ENCODE measurements around the gene DHX58.
A peak's percentile ranks its signal among the peaks of the same experiment; 100 is the strongest.

Gene DHX58

GRCh38 chr17:42103221-42103954, 9.1 kb downstream of the DHX58 start:
- no peaks in the 10 kb centered on the region for H3K9me3 ChIP-seq (ENCODE audit: control insufficient read depth, insufficient read depth, low read length)
- H3K27me3 ChIP-seq (ENCODE audit: control insufficient read depth, insufficient read depth, low read length): peaks cover 4% of the 10 kb centered on the region
- H3K36me3 ChIP-seq (ENCODE audit: control insufficient read depth, insufficient read depth, low read length): no peaks in the 10 kb centered on the region
- H3K4me3 ChIP-seq (ENCODE audit: low read depth, low read length): no peak overlapping the region
- peaks cover 4% of the 10 kb centered on the region for H3K4me1 ChIP-seq (ENCODE audit: control insufficient read depth, insufficient read depth, low read length)
- no peak overlapping the region for H3K9ac ChIP-seq (ENCODE audit: low read depth, low read length)

- H3K4me3 ChIP-seq (ENCODE audit: low read depth, low read length): no peak overlapping the region
- H3K27me3 ChIP-seq (ENCODE audit: control insufficient read depth, insufficient read depth, low read length): peaks cover 19% of the 10 kb centered on the region
- no peaks in the 10 kb centered on the region for H3K9me3 ChIP-seq (ENCODE audit: control insufficient read depth, insufficient read depth, low read length)
- H3K36me3 ChIP-seq (ENCODE audit: control insufficient read depth, insufficient read depth, low read length): no peaks in the 10 kb centered on the region
- no peak overlapping the region for H3K9ac ChIP-seq (ENCODE audit: low read depth, low read length)
- peaks cover 3% of the 10 kb centered on the region for H3K4me1 ChIP-seq (ENCODE audit: control insufficient read depth, insufficient read depth, low read length)
Observed at GRCh38 chr17:42101513-42102292, 10.8 kb downstream of the DHX58 start.

DNA sequence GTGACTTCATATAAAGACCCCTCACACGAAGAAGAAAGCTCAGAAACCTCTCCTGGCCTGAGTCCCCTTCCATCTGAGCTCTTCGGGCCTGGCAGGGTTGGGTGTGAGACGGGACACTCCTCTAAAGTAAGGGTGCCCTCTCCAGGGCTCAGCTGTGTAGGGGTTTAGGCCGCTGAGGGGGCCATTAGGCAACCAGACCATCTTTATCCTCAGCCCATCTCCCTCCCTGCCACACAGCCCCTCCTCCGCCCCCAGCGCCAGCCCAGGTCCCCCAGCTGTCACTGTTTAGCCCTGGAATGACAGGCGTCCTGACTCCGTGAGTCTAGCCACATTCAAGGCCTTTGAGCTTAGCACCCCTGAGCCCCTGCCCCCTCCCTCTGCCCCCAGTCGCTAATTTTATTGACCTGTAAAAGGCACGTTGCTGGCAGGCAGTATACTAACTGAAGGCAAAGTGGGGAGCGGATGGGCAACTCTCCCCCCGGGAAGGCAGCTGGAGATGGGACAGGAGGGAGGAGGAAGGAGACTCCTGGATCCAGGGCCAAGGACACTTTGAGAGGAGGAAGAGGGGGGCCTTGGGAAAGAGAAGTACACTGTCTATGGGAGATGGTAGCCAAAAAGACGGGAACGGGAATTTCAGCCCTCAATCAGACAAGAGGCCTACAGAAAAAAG, 13.6 kb downstream of the DHX58 start:
- Histone ChIP-seq H3K9ac (ENCODE audit: low read depth, low read length) (no peak overlapping the region), H3K36me3 (ENCODE audit: control insufficient read depth, insufficient read depth, low read length) (no peaks in the 10 kb centered on the region), H3K4me1 (ENCODE audit: control insufficient read depth, insufficient read depth, low read length) (peaks cover 6% of the 10 kb centered on the region), H3K4me3 (ENCODE audit: low read depth, low read length) (no peak overlapping the region), H3K27me3 (ENCODE audit: control insufficient read depth, insufficient read depth, low read length) (peaks cover 26% of the 10 kb centered on the region), H3K9me3 (ENCODE audit: control insufficient read depth, insufficient read depth, low read length) (no peaks in the 10 kb centered on the region)

- Histone ChIP-seq H3K4me3 (ENCODE audit: low read depth, low read length) (peak within 1 kb of the TSS; percentile 61), H3K9me3 (ENCODE audit: control insufficient read depth, insufficient read depth, low read length) (no peaks in the 10 kb centered on the region), H3K9ac (ENCODE audit: low read depth, low read length) (no peak within 1 kb of the TSS), H3K27me3 (ENCODE audit: control insufficient read depth, insufficient read depth, low read length) (peaks cover 26% of the 10 kb centered on the region), H3K4me1 (ENCODE audit: control insufficient read depth, insufficient read depth, low read length) (peaks cover 6% of the 10 kb centered on the region), H3K36me3 (ENCODE audit: control insufficient read depth, insufficient read depth, low read length) (no peaks in the 10 kb centered on the region)
Observed at GRCh38 chr17:42097691-42098631, 14.6 kb downstream of the DHX58 start, which contains the start of gene ZNF385C. Gene ZNF385C, minus strand, starts transcription at chr17:42098473. Its CDS starts 35,417 bp downstream, at chr17:42063056.

- Histone ChIP-seq H3K36me3 (ENCODE audit: control insufficient read depth, insufficient read depth, low read length) (no peaks in the 10 kb centered on the region), H3K4me3 (ENCODE audit: low read depth, low read length) (no peak overlapping the region), H3K9me3 (ENCODE audit: control insufficient read depth, insufficient read depth, low read length) (no peaks in the 10 kb centered on the region), H3K27me3 (ENCODE audit: control insufficient read depth, insufficient read depth, low read length) (peaks cover 26% of the 10 kb centered on the region), H3K9ac (ENCODE audit: low read depth, low read length) (no peak overlapping the region), H3K4me1 (ENCODE audit: control insufficient read depth, insufficient read depth, low read length) (peaks cover 6% of the 10 kb centered on the region)
Observed at GRCh38 chr17:42096360-42097111, 16.0 kb downstream of the DHX58 start.

DNA sequence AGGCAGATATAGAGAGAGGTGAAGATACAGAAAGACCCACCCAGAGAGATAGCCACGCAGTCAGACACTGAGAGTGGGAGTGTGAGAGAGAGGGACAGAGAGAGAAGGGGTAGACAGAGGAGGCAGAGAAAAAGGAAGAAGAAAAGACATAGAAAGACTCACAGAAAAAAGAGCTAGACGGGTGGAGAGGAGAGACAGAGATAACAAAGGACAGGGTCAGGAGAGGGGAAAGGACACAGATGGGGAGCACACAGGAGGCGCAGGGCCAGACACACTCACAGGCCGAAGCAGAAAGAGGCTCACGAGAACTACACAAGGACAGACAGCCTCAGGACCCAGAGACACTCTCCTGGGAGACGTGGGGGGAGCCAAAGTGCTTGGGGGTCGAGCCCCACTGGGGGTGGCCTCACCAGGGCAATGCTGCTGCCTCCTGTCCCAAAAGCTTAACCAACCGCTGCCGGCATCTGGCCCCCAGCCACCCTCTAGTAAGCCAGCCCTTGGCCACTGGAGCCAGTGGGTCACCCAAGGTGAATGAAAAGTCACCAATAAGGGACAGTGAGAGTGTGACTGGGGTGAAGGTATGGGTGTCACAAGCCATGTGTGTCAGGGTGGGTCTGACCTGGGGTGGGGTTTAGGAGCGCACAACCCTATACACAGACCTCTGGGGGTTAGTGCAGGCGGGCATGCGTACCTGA, 18.0 kb downstream of the DHX58 start:
- H3K27me3 ChIP-seq (ENCODE audit: control insufficient read depth, insufficient read depth, low read length): peaks cover 26% of the 10 kb centered on the region
- no peak overlapping the region for H3K9ac ChIP-seq (ENCODE audit: low read depth, low read length)
- no peak overlapping the region for H3K4me3 ChIP-seq (ENCODE audit: low read depth, low read length)
- H3K4me1 ChIP-seq (ENCODE audit: control insufficient read depth, insufficient read depth, low read length): peaks cover 6% of the 10 kb centered on the region
- no peaks in the 10 kb centered on the region for H3K36me3 ChIP-seq (ENCODE audit: control insufficient read depth, insufficient read depth, low read length)
- H3K9me3 ChIP-seq (ENCODE audit: control insufficient read depth, insufficient read depth, low read length): no peaks in the 10 kb centered on the region

- Histone ChIP-seq H3K9ac (ENCODE audit: low read depth, low read length) (no peak overlapping the region), H3K9me3 (ENCODE audit: control insufficient read depth, insufficient read depth, low read length) (no peaks in the 10 kb centered on the region), H3K4me3 (ENCODE audit: low read depth, low read length) (no peak overlapping the region), H3K4me1 (ENCODE audit: control insufficient read depth, insufficient read depth, low read length) (peaks cover 6% of the 10 kb centered on the region), H3K27me3 (ENCODE audit: control insufficient read depth, insufficient read depth, low read length) (peaks cover 19% of the 10 kb centered on the region), H3K36me3 (ENCODE audit: control insufficient read depth, insufficient read depth, low read length) (no peaks in the 10 kb centered on the region)
Observed at GRCh38 chr17:42092939-42093338, 19.6 kb downstream of the DHX58 start.

GRCh38 chr17:42090964-42091790, 21.3 kb downstream of the DHX58 start:
- Histone ChIP-seq H3K4me3 (ENCODE audit: low read depth, low read length) (no peak overlapping the region), H3K9me3 (ENCODE audit: control insufficient read depth, insufficient read depth, low read length) (no peaks in the 10 kb centered on the region), H3K27me3 (ENCODE audit: control insufficient read depth, insufficient read depth, low read length) (peaks cover 1% of the 10 kb centered on the region), H3K4me1 (ENCODE audit: control insufficient read depth, insufficient read depth, low read length) (no peaks in the 10 kb centered on the region), H3K36me3 (ENCODE audit: control insufficient read depth, insufficient read depth, low read length) (no peaks in the 10 kb centered on the region), H3K9ac (ENCODE audit: low read depth, low read length) (no peak overlapping the region)

- Histone ChIP-seq H3K27me3 (ENCODE audit: control insufficient read depth, insufficient read depth, low read length) (no peaks in the 10 kb centered on the region), H3K36me3 (ENCODE audit: control insufficient read depth, insufficient read depth, low read length) (no peaks in the 10 kb centered on the region), H3K4me1 (ENCODE audit: control insufficient read depth, insufficient read depth, low read length) (no peaks in the 10 kb centered on the region), H3K4me3 (ENCODE audit: low read depth, low read length) (no peak overlapping the region), H3K9ac (ENCODE audit: low read depth, low read length) (no peak overlapping the region), H3K9me3 (ENCODE audit: control insufficient read depth, insufficient read depth, low read length) (no peaks in the 10 kb centered on the region)
Observed at GRCh38 chr17:42088736-42089135, 23.8 kb downstream of the DHX58 start.

Data from iPS-15b (cell line).